ENCODE data around the gene RNH1. TPM values are rescaled to one million over a fixed set of nuclear protein-coding genes. Genes with fewer than 3 reads are reported as not detected.
A peak's percentile ranks its signal among the peaks of the same experiment; 100 is the strongest.

The RNH1 gene
- total RNA-seq, 1 experiment from 2014 or later = 60.0 TPM

DNA sequence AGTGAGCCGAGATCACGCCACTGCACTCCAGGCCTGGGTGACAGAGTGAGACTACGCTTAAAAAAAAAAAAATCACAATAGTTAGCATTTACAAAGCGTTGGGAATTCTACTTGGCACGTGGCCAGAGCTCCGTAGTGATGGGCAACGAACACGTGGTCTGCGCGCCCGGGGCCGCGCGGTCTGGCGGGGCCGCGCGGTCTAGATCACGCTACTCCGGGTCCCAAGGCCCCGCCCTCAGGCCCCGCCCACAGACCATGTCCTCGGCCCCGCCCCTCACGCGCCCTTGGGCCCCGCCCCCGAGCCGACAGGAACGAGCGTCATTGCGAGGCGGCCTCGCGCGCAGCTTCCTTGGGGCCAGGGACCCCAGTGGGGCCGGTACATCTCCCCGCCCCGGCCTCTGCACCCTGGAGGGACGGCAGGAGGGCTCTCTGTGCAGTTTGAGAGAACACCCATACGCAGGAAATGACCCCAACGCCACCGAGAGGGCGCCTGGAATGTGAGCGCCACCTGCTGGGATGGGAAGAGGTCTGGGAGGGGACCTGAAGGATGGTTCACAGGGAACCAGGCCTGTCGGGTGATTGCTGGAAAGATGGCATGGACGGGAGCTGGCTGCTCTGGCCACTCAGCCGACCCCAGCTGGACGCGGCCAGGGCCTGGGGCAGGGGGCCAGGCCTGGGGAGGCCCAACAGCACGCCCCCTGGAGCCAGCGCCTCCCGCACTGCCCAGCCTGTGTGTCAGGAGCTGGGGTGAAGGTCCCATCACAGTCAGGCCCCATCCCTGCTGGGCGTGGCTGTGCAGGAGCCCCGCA, 58.9 kb downstream of the RNH1 start:
- Histone ChIP-seq H2AFZ (ENCODE audit: low read length) (no peak overlapping the region), H3K4me2 (ENCODE audit: insufficient read depth, insufficient read length, low read length) (peak overlapping the region; percentile 62), H3K14ac (ENCODE audit: insufficient read depth, low read length) (peak overlapping the region; percentile 85), H3K18ac (ENCODE audit: insufficient read length, low read depth, low read length) (peak overlapping the region; percentile 81), H3K23ac (ENCODE audit: insufficient read length, low read depth, low read length) (no peak overlapping the region), H4K20me1 (ENCODE audit: control insufficient read depth, insufficient read depth, insufficient read length) (no peaks in the 10 kb centered on the region), H3K23me2 (ENCODE audit: insufficient read length, low read depth, low read length, poor library complexity, severe bottlenecking) (peaks cover 7% of the 10 kb centered on the region), H4K91ac (ENCODE audit: insufficient read length, low read depth, low read length) (no peak overlapping the region), H3K79me2 (ENCODE audit: insufficient read depth, low read length) (peaks cover 5% of the 10 kb centered on the region; the same call in 1 of the 2 replicates), H2BK5ac (ENCODE audit: insufficient read length, low read length) (no peak overlapping the region), H2BK12ac (ENCODE audit: insufficient read length, low read depth, low read length) (no peak overlapping the region), H3K56ac (ENCODE audit: insufficient read length, low read depth, low read length) (no peak overlapping the region), H2AK5ac (ENCODE audit: insufficient read length, low read length) (no peak overlapping the region), H3K4me1 (ENCODE audit: insufficient read depth, low read length) (no peaks in the 10 kb centered on the region), H4K5ac (ENCODE audit: insufficient read length, low read depth, low read length) (no peak overlapping the region), H2BK120ac (ENCODE audit: low read depth, low read length, poor library complexity, severe bottlenecking) (no peak overlapping the region), H2BK20ac (ENCODE audit: low read depth, low read length, poor library complexity, severe bottlenecking) (no peak overlapping the region), H3K4ac (ENCODE audit: low read depth, low read length) (no peak overlapping the region), H3K9me3 (ENCODE audit: control insufficient read depth, low read depth, low read length) (no peaks in the 10 kb centered on the region), H4K8ac (replicated peaks; ENCODE audit: insufficient read length, low read depth, low read length) (no peak overlapping the region), H3T11ph (ENCODE audit: low read length) (no peak overlapping the region), H3K27ac (ENCODE audit: insufficient read length, low read depth, low read length) (no peak overlapping the region), H3K27me3 (ENCODE audit: insufficient read depth, low read length) (no peaks in the 10 kb centered on the region), H3K9ac (ENCODE audit: extremely low read depth, insufficient read length, low read length) (no peak overlapping the region), H3K79me1 (ENCODE audit: insufficient read depth, low read depth, low read length, poor library complexity, severe bottlenecking) (peaks cover 7% of the 10 kb centered on the region), H2BK15ac (ENCODE audit: low read depth, low read length) (no peak overlapping the region)
- H3K27ac Mint-ChIP-seq = peak overlapping the region; percentile 70 to 98 (median 86); a peak in 4 of 7 replicates
- peaks cover 5% of the 10 kb centered on the region for H3K27me3 Mint-ChIP-seq (ENCODE audit: low read depth)
- H3K9me3 Mint-ChIP-seq = peaks cover 0 to 2% of the 10 kb centered on the region in 2 experiments; a peak in 2 of 5 replicates
- peaks cover 16 to 22% of the 10 kb centered on the region in 2 experiments for H3K4me1 Mint-ChIP-seq
- peaks cover 4 to 11% (median 10%) of the 10 kb centered on the region in 3 experiments; a peak in 6 of 7 replicates for H3K36me3 Mint-ChIP-seq (ENCODE audit: insufficient read depth in 1 of 3, low read depth in 3 of 3)
- no CpG with 5 or more reads among the region's 55 CpGs for whole genome bisulfite sequencing (ENCODE audit: extremely low coverage, insufficient read length, low lambda C conversion rate)
- peak overlapping the region; percentile 90 to 96 for H3K4me3 Mint-ChIP-seq
- peak; percentile 93 for DNase-seq
- TF ChIP-seq, protein P1, sequence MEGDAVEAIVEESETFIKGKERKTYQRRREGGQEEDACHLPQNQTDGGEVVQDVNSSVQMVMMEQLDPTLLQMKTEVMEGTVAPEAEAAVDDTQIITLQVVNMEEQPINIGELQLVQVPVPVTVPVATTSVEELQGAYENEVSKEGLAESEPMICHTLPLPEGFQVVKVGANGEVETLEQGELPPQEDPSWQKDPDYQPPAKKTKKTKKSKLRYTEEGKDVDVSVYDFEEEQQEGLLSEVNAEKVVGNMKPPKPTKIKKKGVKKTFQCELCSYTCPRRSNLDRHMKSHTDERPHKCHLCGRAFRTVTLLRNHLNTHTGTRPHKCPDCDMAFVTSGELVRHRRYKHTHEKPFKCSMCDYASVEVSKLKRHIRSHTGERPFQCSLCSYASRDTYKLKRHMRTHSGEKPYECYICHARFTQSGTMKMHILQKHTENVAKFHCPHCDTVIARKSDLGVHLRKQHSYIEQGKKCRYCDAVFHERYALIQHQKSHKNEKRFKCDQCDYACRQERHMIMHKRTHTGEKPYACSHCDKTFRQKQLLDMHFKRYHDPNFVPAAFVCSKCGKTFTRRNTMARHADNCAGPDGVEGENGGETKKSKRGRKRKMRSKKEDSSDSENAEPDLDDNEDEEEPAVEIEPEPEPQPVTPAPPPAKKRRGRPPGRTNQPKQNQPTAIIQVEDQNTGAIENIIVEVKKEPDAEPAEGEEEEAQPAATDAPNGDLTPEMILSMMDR (conservative IDR thresholded peaks at IDR 0.05) = peak; percentile 77
